ENCODE measurements around the gene NLRP4. TPM values are rescaled to one million over a fixed set of nuclear protein-coding genes. Genes with fewer than 3 reads are reported as not detected.
"Not testable (repeated sequence)": the region's sequence is repeated elsewhere in the genome, so short reads cannot be mapped to it uniquely, and the experiment has no call there.

NLRP4 gene
- total RNA-seq, 4 donors from 2014 or later = not detected

- no peak for ATAC-seq (ENCODE audit: low FRiP score)
- DNase-seq (ENCODE audit: low spot score) = no peak
- no peak for TF ChIP-seq CTCF (IDR thresholded peaks at IDR 0.05)
Observed at GRCh38 chr19:55907746-55908145, 71.4 kb downstream of the NLRP4 start.

DNA sequence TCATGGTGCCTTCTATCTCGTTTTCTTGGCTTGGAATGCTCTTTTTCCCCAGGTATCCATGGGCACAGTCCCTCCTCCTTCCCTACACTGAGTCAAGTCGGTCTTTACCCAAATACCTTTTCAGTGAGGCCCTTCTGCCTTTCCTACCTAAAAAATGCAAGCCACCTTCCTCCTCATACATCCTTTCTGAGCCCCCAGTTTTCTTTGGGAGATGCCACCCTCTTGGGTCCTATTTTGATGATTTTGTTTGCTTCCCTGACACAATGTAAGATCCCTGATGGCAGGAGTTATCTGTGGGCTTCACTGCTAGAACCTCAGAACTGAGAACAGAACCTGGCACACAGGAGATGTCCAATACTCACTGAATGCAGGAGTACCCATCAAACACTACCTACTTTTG, 73.5 kb downstream of the NLRP4 start:
- no peak for DNase-seq (ENCODE audit: low spot score)
- no peak for ATAC-seq (ENCODE audit: low FRiP score)
- TF ChIP-seq CTCF (IDR thresholded peaks at IDR 0.05) = no peak

GRCh38 chr19:55912916-55913315, 76.6 kb downstream of the NLRP4 start:
- DNase-seq (ENCODE audit: low spot score) = no peak
- no peak for TF ChIP-seq CTCF (IDR thresholded peaks at IDR 0.05)
- no peak for ATAC-seq (ENCODE audit: low FRiP score)

GRCh38 chr19:55913643-55914268, 77.4 kb downstream of the NLRP4 start:
- DNase-seq (ENCODE audit: low spot score) (no peak), ATAC-seq (ENCODE audit: low FRiP score) (no peak)
- TF ChIP-seq CTCF (IDR thresholded peaks at IDR 0.05) = no peak

- TF ChIP-seq CTCF (IDR thresholded peaks at IDR 0.05) = no peak
- DNase-seq (ENCODE audit: low spot score) = no peak
- ATAC-seq (ENCODE audit: low FRiP score) = no peak
Observed at GRCh38 chr19:55923556-55923955, 87.2 kb downstream of the NLRP4 start.

GRCh38 chr19:55927991-55928390, 91.7 kb downstream of the NLRP4 start:
- TF ChIP-seq CTCF (IDR thresholded peaks at IDR 0.05) = no peak
- no peak for ATAC-seq (ENCODE audit: low FRiP score)
- DNase-seq (ENCODE audit: low spot score) = no peak

GRCh38 chr19:55929258-55929657, 92.9 kb downstream of the NLRP4 start:
- DNase-seq (ENCODE audit: low spot score); ATAC-seq (ENCODE audit: low FRiP score): not testable (repeated sequence)
